ENCODE data around the gene PRMT9. TPM values are rescaled to one million over a fixed set of nuclear protein-coding genes. Genes with fewer than 3 reads are reported as not detected.
A peak's percentile ranks its signal among the peaks of the same experiment; 100 is the strongest.

The PRMT9 gene
- total and polyA plus RNA-seq, 10 of the 15 experiments (the other 5 are each of a cell fraction or from before 2014, with no cell fraction given) = 4.1 to 11.8 (median 7.6) TPM

DNA sequence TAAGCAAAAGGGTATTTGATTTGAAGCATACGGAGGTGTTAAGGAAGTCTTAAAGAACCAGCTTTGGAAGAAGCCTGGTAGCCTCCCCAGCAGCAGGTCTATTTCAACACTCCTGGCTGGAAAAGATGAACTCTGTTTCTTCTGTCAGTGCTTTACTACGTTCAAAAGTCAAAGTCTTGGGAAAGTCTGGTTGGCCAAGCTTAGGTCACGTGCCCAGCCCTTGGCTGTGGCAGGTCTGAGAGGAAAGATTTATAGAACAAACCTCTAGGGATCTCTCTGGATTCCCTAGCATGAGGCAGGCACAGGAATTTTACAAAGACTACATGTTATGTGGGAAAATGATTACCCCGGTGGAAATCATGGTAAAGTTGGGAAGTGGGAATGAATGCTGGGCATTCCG, 39.4 kb upstream of the PRMT9 start:
- ATAC-seq = no peak
- DNase-seq (ENCODE audit: low read depth, low spot score) = no peak
- POLR2A ChIA-PET = no interaction called here
- in situ Hi-C loops (cut with MboI) = no loop called here
- no peak for FAIRE-seq
- Histone ChIP-seq H3K36me3 (ENCODE audit: control insufficient read depth in 2 of 2, insufficient read depth in 2 of 2, low read length in 1 of 2) (no peaks in the 10 kb centered on the region), H3K4me1 (ENCODE audit: control insufficient read depth, insufficient read depth, low read length) (peaks cover 7% of the 10 kb centered on the region; the same call in 1 of the 2 replicates), H3K4me3 (no peak overlapping the region), H3K27me3 (replicated peaks in 1 of 2; ENCODE audit: control insufficient read depth in 2 of 2, insufficient read depth in 2 of 2, low read length in 1 of 2) (no peaks in the 10 kb centered on the region), H3K9me3 (replicated peaks; ENCODE audit: control insufficient read depth, insufficient read depth, low read length) (no peaks in the 10 kb centered on the region), H3K4me2 (ENCODE audit: control insufficient read depth, insufficient read depth) (no peak overlapping the region), H4K20me1 (ENCODE audit: control insufficient read depth, insufficient read depth) (no peaks in the 10 kb centered on the region), H3K9ac (ENCODE audit: control insufficient read depth, insufficient read depth, low read length) (no peak overlapping the region), H2AFZ (ENCODE audit: control insufficient read depth, low read depth, low read length) (0 out of 2 replicates have a peak overlapping the region, but pooled peaks have one; percentile 5), H3K79me2 (ENCODE audit: control insufficient read depth, insufficient read depth, low read length) (no peaks in the 10 kb centered on the region), H3K27ac (ENCODE audit: control insufficient read depth, insufficient read depth) (no peak overlapping the region)
- intact Hi-C loops (cut with micrococcal nuclease; ENCODE audit: unreplicated experiment) = no loop called here
- no TSS peak for BruUV-seq (replicated peaks)
- SMC1A ChIA-PET (ENCODE audit: uncharacterized antibody, unreplicated experiment) = interaction anchor here (0.6 to 1.8 kb wide), 4 partner anchors 10 to 144 kb away, joined by 3 to 6 read pairs (median 3); no protein-coding TSS in a partner anchor
- WGBS (ENCODE audit: insufficient coverage, insufficient replicate concordance, low lambda C conversion rate, missing lambda C conversion rate) = 77% methylated on average over 5 of the region's 5 CpGs
- TF ChIP-seq, protein P1, sequence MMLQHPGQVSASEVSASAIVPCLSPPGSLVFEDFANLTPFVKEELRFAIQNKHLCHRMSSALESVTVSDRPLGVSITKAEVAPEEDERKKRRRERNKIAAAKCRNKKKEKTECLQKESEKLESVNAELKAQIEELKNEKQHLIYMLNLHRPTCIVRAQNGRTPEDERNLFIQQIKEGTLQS (IDR thresholded peaks at IDR 0.05; ENCODE audit: borderline replicate concordance, extremely low read depth, low read depth, low read length) = no peak
- TF ChIP-seq, protein P2, sequence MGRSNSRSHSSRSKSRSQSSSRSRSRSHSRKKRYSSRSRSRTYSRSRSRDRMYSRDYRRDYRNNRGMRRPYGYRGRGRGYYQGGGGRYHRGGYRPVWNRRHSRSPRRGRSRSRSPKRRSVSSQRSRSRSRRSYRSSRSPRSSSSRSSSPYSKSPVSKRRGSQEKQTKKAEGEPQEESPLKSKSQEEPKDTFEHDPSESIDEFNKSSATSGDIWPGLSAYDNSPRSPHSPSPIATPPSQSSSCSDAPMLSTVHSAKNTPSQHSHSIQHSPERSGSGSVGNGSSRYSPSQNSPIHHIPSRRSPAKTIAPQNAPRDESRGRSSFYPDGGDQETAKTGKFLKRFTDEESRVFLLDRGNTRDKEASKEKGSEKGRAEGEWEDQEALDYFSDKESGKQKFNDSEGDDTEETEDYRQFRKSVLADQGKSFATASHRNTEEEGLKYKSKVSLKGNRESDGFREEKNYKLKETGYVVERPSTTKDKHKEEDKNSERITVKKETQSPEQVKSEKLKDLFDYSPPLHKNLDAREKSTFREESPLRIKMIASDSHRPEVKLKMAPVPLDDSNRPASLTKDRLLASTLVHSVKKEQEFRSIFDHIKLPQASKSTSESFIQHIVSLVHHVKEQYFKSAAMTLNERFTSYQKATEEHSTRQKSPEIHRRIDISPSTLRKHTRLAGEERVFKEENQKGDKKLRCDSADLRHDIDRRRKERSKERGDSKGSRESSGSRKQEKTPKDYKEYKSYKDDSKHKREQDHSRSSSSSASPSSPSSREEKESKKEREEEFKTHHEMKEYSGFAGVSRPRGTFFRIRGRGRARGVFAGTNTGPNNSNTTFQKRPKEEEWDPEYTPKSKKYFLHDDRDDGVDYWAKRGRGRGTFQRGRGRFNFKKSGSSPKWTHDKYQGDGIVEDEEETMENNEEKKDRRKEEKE (IDR thresholded peaks at IDR 0.05) = no peak
- no peak for TF ChIP-seq ZNF217 (IDR thresholded peaks at IDR 0.05)
- TF ChIP-seq IKZF2 (IDR thresholded peaks at IDR 0.05) = no peak
- no peak for TF ChIP-seq CHD1 (IDR thresholded peaks at IDR 0.05; ENCODE audit: low read depth, low read length)
- TF ChIP-seq IKZF1 (conservative IDR thresholded peaks at IDR 0.05) = no peak
- RAD21 ChIA-PET (ENCODE audit: unreplicated experiment) = interaction anchor here (1.1 kb wide), 1 partner anchor 113 kb away, joined by 5 read pairs; no protein-coding TSS in a partner anchor
- CTCF ChIA-PET = interaction anchor here (3.4 kb wide), 1 partner anchor 143 kb away, joined by 26 read pairs; no protein-coding TSS in a partner anchor

Data from GM12878 (cell line).